GM23248 (cell line): ENCODE measurements around the gene C9orf153. TPM values are rescaled to one million over a fixed set of nuclear protein-coding genes. Genes with fewer than 3 reads are reported as not detected.
"Not testable (repeated sequence)": the region's sequence is repeated elsewhere in the genome, so short reads cannot be mapped to it uniquely, and the experiment has no call there.

Experiments used
- DNase-seq: peaks from one replicate; pipeline ENCODE4 v3.0.0-alpha.2; 2015
- H2AFZ ChIP-seq: fragments of 200-600 bp; sonication (generic); 2 replicates; pipeline ENCODE4 v1.6.1; 2016; ENCODE audit warnings: antibody characterized with exemption
- H3F3A ChIP-seq: fragments of 200-600 bp; sonication (generic); 2 replicates; pipeline ENCODE4 v1.6.1; 2016; ENCODE audit warnings: mild to moderate bottlenecking, antibody characterized with exemption, mixed run types; ENCODE audit not compliant: insufficient read depth
- H3K27ac ChIP-seq: fragments of 200-600 bp; sonication (generic); 2 replicates; pipeline ENCODE4 v1.5.1; 2016; ENCODE audit warnings: mild to moderate bottlenecking
- H3K27me3 ChIP-seq: fragments of 200-600 bp; sonication (generic); replicated peaks from 2 replicates; pipeline ENCODE4 v1.6.1; 2016; ENCODE audit warnings: mild to moderate bottlenecking; ENCODE audit not compliant: insufficient read depth
- H3K36me3 ChIP-seq: fragments of 200-600 bp; sonication (generic); 2 replicates; pipeline ENCODE4 v1.6.1; 2016; ENCODE audit warnings: low read depth, mild to moderate bottlenecking
- H3K4me1 ChIP-seq: fragments of 200-600 bp; sonication (generic); 2 replicates; pipeline ENCODE4 v1.6.1; 2016; ENCODE audit warnings: mild to moderate bottlenecking; ENCODE audit not compliant: insufficient read depth
- H3K4me2 ChIP-seq: fragments of 200-600 bp; sonication (generic); one replicate; pipeline ENCODE4 v1.6.1; 2016; ENCODE audit warnings: mild to moderate bottlenecking; ENCODE audit not compliant: unreplicated experiment
- H3K4me3 ChIP-seq: fragments of 200-600 bp; sonication (generic); 2 replicates; pipeline ENCODE4 v1.5.1; 2016; ENCODE audit warnings: mild to moderate bottlenecking
- H3K79me2 ChIP-seq: fragments of 200-600 bp; sonication (generic); 2 replicates; pipeline ENCODE4 v1.6.1; 2016; ENCODE audit warnings: mild to moderate bottlenecking; ENCODE audit not compliant: insufficient read depth
- H3K9ac ChIP-seq: fragments of 200-600 bp; sonication (generic); 2 replicates; pipeline ENCODE4 v1.6.1; 2016; ENCODE audit warnings: mild to moderate bottlenecking
- H3K9me2 ChIP-seq: fragments of 200-600 bp; sonication (generic); 2 replicates; pipeline ENCODE4 v1.6.1; 2016; ENCODE audit warnings: mixed run types, mild to moderate bottlenecking, moderate library complexity; ENCODE audit not compliant: insufficient read depth
- H3K9me3 ChIP-seq: fragments of 200-600 bp; sonication (generic); one replicate; pipeline ENCODE4 v1.6.1; 2017; ENCODE audit warnings: low read depth
- H4K20me1 ChIP-seq: fragments of 200-600 bp; sonication (generic); 2 replicates; pipeline ENCODE4 v1.6.0; 2016; ENCODE audit not compliant: insufficient read depth
- EZH2 ChIP-seq: fragments of 200-600 bp; sonication (generic); IDR thresholded peaks from 2 replicates; pipeline ENCODE4 v1.6.1; 2018; ENCODE audit warnings: antibody characterized with exemption, mild to moderate bottlenecking; ENCODE audit not compliant: insufficient read depth, poor library complexity, severe bottlenecking
- EZH2phosphoT487 ChIP-seq: fragments of 200-600 bp; sonication (generic); IDR thresholded peaks from 2 replicates; pipeline ENCODE4 v1.6.1; 2018; ENCODE audit warnings: antibody characterized with exemption, moderate library complexity, mild to moderate bottlenecking, low read depth; ENCODE audit not compliant: insufficient read depth
- WGBS, 2 experiments: methylation state at CpG; one replicate each; pipeline ENCODE4 v1.1.6; 2015 to 2017; ENCODE audit warnings: low lambda C conversion rate in 2 of 2, low coverage in 1 of 2; ENCODE audit errors: missing lambda C conversion rate in 2 of 2; 5-methylcytosine and 5-hydroxymethylcytosine counted together
- in situ Hi-C: fragments of 300-500 bp; cut with MboI; formaldehyde crosslinking; loops from 2 replicates; pipeline ENCODE4 v1.15.0; 2020
- polyA plus RNA-seq: library from polyadenylated mRNA; unstranded; fragments of >200 nt; fragmentation: Nextera tagmentation; extraction: Ambion mirVana; gene quantifications from 2 replicates; pipeline ENCODE4 v1.2.1, GENCODE V29; 2016
- total RNA-seq: library from RNA; depleted of rRNA; stranded (reverse); fragments of >200 nt; shearing (Covaris generic); gene quantifications from 2 replicates; pipeline ENCODE4 v1.2.3, GENCODE V29; 2014

C9orf153 gene
- total and polyA plus RNA-seq, 2 experiments from 2014 or later: 0.21 TPM; not detected in 1

DNA sequence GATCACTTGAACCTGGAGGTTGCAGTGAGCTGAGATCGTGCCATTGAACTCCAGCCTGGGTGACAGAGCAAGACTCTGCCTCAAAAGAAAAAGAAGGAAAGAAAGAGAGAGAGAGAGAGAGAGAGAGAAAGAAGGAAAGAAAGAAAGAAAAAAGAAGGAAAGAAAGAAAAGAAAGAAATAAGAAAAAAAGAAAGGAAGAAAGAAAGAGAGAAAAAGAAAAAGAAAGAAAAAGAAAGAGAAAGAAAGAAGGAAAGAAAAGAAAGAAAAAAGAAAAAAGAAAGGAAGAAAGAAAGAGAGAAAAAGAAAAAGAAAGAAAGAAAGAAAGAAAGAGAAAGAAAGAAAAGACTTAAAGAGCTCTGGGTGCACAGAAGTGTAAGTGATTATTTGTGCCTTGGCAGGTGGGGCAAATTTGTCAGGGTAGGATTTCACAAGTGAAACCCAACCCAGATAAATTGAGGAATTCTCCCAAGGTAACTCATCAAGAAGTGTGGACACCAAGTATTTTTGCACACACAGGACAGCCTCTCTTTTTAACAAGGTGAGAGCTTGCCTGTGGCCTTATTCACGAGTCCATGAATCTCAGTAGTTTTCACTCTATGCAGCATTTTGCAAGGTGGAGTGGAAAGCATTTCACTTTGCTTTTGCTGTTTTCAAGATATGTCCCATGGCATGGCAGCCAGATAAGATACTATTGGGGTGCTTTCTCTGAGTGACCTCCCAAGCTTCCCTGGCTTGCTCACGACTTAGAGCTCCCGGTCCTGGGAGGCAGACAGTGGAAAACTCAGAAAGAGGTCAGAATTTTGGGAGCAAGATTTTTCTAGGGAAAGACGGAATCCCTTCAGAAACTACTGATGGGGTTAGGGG, 57.8 kb downstream of the C9orf153 start:
- DNase-seq: no peak
- WGBS, 2 experiments: 58 to 66% methylated on average over 5 of the region's 5 CpGs
- H3K9ac ChIP-seq: no peak overlapping the region
- no peaks in the 10 kb centered on the region for H3K27me3 ChIP-seq
- H3K9me3 ChIP-seq: no peaks in the 10 kb centered on the region
- H3K79me2 ChIP-seq: no peaks in the 10 kb centered on the region
- TF ChIP-seq EZH2phosphoT487: no peak
- no peak for TF ChIP-seq EZH2
- no peaks in the 10 kb centered on the region for H4K20me1 ChIP-seq
- H2AFZ ChIP-seq: no peak overlapping the region
- in situ Hi-C loops: no loop called here
- no peak overlapping the region for H3K4me3 ChIP-seq
- H3F3A ChIP-seq: no peaks in the 10 kb centered on the region
- H3K27ac ChIP-seq: no peak overlapping the region
- no peaks in the 10 kb centered on the region for H3K36me3 ChIP-seq
- no peaks in the 10 kb centered on the region for H3K4me1 ChIP-seq
- no peaks in the 10 kb centered on the region for H3K9me2 ChIP-seq
- H3K4me2 ChIP-seq: no peak overlapping the region

DNA sequence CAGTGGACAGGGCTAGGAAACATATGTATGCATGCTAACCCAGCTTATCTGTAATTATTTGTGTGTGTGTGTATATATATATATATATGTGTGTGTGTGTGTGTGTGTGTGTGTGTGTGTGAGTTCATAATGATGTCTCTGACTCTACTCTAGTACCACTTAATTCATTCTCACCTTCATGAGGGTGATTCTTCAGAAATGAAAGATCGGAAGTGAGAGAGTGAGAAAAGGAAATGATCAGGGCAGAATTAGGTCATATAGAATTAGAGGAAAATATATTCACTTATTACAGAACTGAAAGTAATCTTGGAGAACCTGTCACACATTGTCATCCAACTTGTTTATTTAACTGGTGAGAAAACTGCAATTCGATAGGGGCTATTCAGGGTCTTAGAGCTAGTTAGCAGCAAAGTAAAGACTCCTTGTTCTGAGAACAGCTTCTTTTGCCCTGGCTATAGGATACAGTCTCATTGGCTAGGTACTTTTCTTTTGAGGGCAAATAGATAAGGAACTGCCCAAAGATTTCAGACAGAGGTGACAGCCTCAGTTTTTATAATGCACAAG, 58.8 kb downstream of the C9orf153 start:
- Histone ChIP-seq H3K27ac (no peak overlapping the region), H3K9ac (no peak overlapping the region), H3K27me3 (no peaks in the 10 kb centered on the region), H3K4me1 (no peaks in the 10 kb centered on the region), H3K9me3 (no peaks in the 10 kb centered on the region), H3F3A (no peaks in the 10 kb centered on the region), H3K4me2 (no peak overlapping the region), H4K20me1 (no peaks in the 10 kb centered on the region), H3K36me3 (no peaks in the 10 kb centered on the region), H2AFZ (no peak overlapping the region), H3K9me2 (no peaks in the 10 kb centered on the region), H3K79me2 (no peaks in the 10 kb centered on the region), H3K4me3 (no peak overlapping the region)
- TF ChIP-seq EZH2phosphoT487 (no peak), EZH2 (no peak)
- WGBS, 2 experiments: 83 to 93% methylated on average over 2 of the region's 2 CpGs
- DNase-seq: no peak
- in situ Hi-C loops: no loop called here

DNA sequence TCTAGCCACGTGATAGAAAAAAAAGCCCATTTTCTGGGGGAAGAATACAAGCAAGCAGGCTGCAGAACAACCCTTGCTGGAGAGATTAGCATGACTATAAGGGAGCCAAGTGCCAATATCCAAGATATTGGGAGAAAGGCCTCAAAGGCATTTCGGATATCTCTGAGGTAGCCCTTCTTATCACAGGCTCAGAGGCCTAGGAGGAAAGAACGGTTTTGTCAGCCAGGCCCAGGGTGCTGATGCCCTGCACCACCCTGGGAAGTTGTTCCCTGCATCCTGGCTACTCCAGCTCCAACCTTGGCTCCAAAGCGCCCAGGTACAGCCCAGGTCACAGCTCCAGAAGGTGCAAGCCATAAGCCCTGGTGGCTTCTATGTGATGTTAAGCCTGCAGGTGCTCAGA, 66.4 kb downstream of the C9orf153 start:
- no peak for TF ChIP-seq EZH2phosphoT487
- H3K9me3 ChIP-seq: no peaks in the 10 kb centered on the region
- H3K27me3 ChIP-seq: no peaks in the 10 kb centered on the region
- H4K20me1 ChIP-seq: no peaks in the 10 kb centered on the region
- H2AFZ ChIP-seq: no peak overlapping the region
- H3K4me2 ChIP-seq: no peak overlapping the region
- no peak overlapping the region for H3K9ac ChIP-seq
- no peaks in the 10 kb centered on the region for H3K4me1 ChIP-seq
- H3K36me3 ChIP-seq: no peaks in the 10 kb centered on the region
- 18 to 24% methylated on average over 4 of the region's 4 CpGs for WGBS, 2 experiments
- no peak overlapping the region for H3K27ac ChIP-seq
- no peaks in the 10 kb centered on the region for H3F3A ChIP-seq
- H3K9me2 ChIP-seq: no peaks in the 10 kb centered on the region
- no peaks in the 10 kb centered on the region for H3K79me2 ChIP-seq
- in situ Hi-C loops: no loop called here
- DNase-seq: no peak
- H3K4me3 ChIP-seq: no peak overlapping the region

DNA sequence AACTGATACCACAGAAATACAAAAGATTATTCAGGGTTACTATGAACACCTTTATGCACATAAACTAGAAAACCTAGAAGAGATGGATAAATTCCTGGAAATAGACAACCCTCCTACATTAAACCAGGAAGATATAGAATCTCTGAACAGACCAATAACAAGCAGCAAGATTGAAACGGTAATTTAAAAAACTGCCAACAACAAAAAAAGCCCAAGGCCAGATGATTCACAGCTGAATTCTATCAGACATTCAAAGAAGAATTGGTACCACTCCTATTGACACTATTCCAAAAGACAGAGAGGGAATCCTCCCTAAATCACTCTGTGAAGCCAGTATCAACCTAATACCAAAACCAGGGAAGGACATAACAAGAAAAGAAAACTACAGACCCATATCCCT, 68.8 kb downstream of the C9orf153 start:
- H4K20me1 ChIP-seq, H3K9me3 ChIP-seq, H3K9me2 ChIP-seq, H3F3A ChIP-seq, H3K27ac ChIP-seq, H2AFZ ChIP-seq, H3K79me2 ChIP-seq, H3K36me3 ChIP-seq, H3K27me3 ChIP-seq, H3K4me1 ChIP-seq, in situ Hi-C loops, H3K4me3 ChIP-seq, DNase-seq, H3K9ac ChIP-seq, H3K4me2 ChIP-seq: not testable (repeated sequence)
- WGBS, 2 experiments: 0% methylated on average over 1 of the region's 1 CpG
